Fibroblast of the aortic adventitia (primary cell): ENCODE data around the gene GRID2IP. TPM values are rescaled to one million over a fixed set of nuclear protein-coding genes. Genes with fewer than 3 reads are reported as not detected.

Experiments
- DNase-seq: peaks from one replicate; pipeline ENCODE4 v3.0.0-alpha.2; 2010; ENCODE audit warnings: low read depth
- H3K4me3 ChIP-seq: 2 replicates; pipeline ENCODE4 v1.5.1; 2011; ENCODE audit warnings: low read depth, mild to moderate bottlenecking, control low read depth, low read length, moderate library complexity
- CTCF ChIP-seq: IDR thresholded peaks from 2 replicates; pipeline ENCODE4 v1.5.1; 2011; ENCODE audit warnings: mild to moderate bottlenecking, low read length, control low read depth, inconsistent platforms; ENCODE audit not compliant: insufficient read depth
- total RNA-seq: library from RNA; depleted of rRNA; stranded (reverse); fragments of >200 nt; gene quantifications from 2 replicates; pipeline ENCODE4 v1.2.3, GENCODE V29; 2012; ENCODE audit warnings: low replicate concordance

The GRID2IP gene
- total RNA-seq, result not detected in 2 replicates

- DNase-seq, result no peak
- no peak for TF ChIP-seq CTCF
Observed at GRCh38 chr7:6551016-6551511, at the start of gene GRID2IP. GRID2IP (minus strand) TSS chr7:6551461; CDS start chr7:6551436, 25 bp downstream.

GRCh38 chr7:6600093-6600492 lies 48.8 kb upstream of the GRID2IP start:
- TF ChIP-seq CTCF, result no peak
- H3K4me3 ChIP-seq, result no peak overlapping the region
- no peak for DNase-seq

More at GRCh38 chr7:6551016-6551511, at the start of gene GRID2IP:
- H3K4me3 ChIP-seq, result no peak within 1 kb of the TSS

DNA sequence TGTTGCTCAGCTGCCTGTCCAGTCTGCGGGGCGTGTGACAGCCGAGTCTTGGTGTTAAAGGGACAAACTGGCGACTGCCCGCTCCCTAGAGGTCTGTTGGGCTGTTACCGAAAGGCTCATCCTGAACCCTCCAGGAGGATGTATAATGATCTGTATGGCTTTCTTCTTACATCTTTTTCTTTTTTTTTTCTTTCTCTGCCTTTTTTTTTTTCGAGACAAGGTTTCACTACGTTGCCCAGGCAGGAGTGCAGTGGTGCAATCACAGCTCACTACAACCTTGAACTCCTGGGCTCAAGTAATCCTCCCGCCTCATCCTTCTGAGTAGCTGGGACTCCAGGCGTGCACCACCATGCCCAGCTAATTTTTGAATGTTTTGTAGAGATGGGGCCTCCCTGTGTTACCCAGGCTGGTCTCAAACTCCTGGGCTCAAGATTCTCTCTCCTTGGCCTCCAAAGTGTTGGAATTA lies 39.4 kb upstream of the GRID2IP start:
- H3K4me3 ChIP-seq, result peak overlapping the region; percentile 95
- DNase-seq, result peak; percentile 27

GRCh38 chr7:6589829-6590644 lies 38.8 kb upstream of the GRID2IP start, which contains the start of gene INTS15:
INTS15 (plus strand) TSS chr7:6590021; CDS start chr7:6590284, 263 bp downstream.
- peak; percentile 47 for TF ChIP-seq CTCF
- peak; percentile 78 for DNase-seq
- peak within 1 kb of the TSS; percentile 95 for H3K4me3 ChIP-seq

More for the DNA sequence above, 39.4 kb upstream of the GRID2IP start:
- TF ChIP-seq CTCF, result no peak

DNA sequence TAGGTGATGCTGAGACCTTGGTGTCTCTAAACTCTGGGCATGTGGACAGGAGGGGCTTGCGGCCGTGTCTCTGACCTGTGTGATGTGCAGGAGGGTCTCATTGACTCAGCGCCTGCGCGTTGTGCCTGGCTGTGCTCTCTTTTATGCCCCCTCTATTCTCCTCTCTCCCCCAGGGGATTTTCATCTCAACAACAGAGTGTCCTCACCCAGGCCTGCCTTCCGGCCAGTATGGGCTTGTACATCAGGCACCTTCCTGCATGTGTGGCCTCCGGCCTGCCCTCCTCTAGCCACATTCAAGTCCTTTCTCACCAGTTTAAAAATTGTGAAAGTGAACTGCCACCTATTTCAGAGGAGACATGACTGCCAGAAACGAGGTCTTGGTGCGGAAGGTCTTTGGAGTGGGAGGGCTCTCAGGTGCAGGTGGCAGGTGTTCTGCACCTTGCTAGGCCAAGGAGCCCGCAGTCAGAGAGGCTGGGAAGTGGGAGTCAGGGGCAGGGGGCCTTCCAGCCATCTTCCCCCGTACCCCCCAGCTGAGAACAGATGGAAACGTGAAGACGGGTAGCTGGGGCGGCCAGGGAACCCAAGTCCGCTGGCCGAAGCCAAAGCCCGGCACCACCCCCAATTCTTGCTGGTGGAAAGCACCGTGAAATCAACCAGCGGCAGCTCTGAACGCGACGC lies 38.0 kb upstream of the GRID2IP start:
- peak overlapping the region; percentile 54 for H3K4me3 ChIP-seq

More for the DNA sequence above, 38.0 kb upstream of the GRID2IP start:
- TF ChIP-seq CTCF, result no peak
- DNase-seq, result no peak
